Mammary epithelial cell (primary cell): ENCODE results near the gene SRD5A1.
"Not testable (repeated sequence)": the region's sequence is repeated elsewhere in the genome, so short reads cannot be mapped to it uniquely, and the experiment has no call there.

Experiments
- CTCF ChIP-seq, 2 donors: IDR thresholded peaks in 1 of 2; conservative IDR thresholded peaks in 1 of 2; 2 replicates each; pipeline ENCODE4 v1.5.1; 2011 to 2012; ENCODE audit warnings: inconsistent platforms in 2 of 2, low read length in 2 of 2, mild to moderate bottlenecking in 2 of 2, control low read depth in 1 of 2, low read depth in 1 of 2; ENCODE audit not compliant: insufficient read depth in 1 of 2; ENCODE audit errors: extremely low read depth in 1 of 2
- EZH2 ChIP-seq: IDR thresholded peaks from 2 replicates; pipeline ENCODE4 v1.6.1; 2012; ENCODE audit warnings: low read length, inconsistent platforms, borderline replicate concordance

GRCh38 chr5:6668717-6669116 lies 35.5 kb downstream of the SRD5A1 start:
- not testable (repeated sequence) for TF ChIP-seq CTCF (conservative IDR thresholded peaks at IDR 0.05 in 1 of 2, IDR thresholded peaks at IDR 0.05 in 1 of 2; ENCODE audit: extremely low read depth in 1 of 2, insufficient read depth in 1 of 2, low read depth in 1 of 2, low read length in 2 of 2); EZH2
